Glomerular visceral epithelial cell (primary cell): ENCODE measurements around the gene ACVRL1.

ENCODE experiments used
- DNase-seq: peaks from one replicate; pipeline ENCODE4 v3.0.0-alpha.2; 2016; ENCODE audit errors: extremely low spot score

Gene ACVRL1

GRCh38 chr12:51907083-51907855, at the start of gene ACVRL1:
TSS of gene ACVRL1 (plus strand) at chr12:51907504. CDS start at chr12:51912475, 4,971 bp downstream.
- DNase-seq: no peak

- no peak for DNase-seq
Observed at GRCh38 chr12:51860986-51861385, 46.3 kb upstream of the ACVRL1 start.

GRCh38 chr12:51862947-51863346, 44.4 kb upstream of the ACVRL1 start:
- no peak for DNase-seq

GRCh38 chr12:51863363-51863932, 43.9 kb upstream of the ACVRL1 start:
- DNase-seq: peak; percentile 71

- no peak for DNase-seq
Observed at GRCh38 chr12:51863933-51864832, 43.1 kb upstream of the ACVRL1 start.

GRCh38 chr12:51864833-51865670, 42.3 kb upstream of the ACVRL1 start:
- no peak for DNase-seq

- DNase-seq: no peak
Observed at GRCh38 chr12:51865757-51866270, 41.5 kb upstream of the ACVRL1 start.

GRCh38 chr12:51866324-51866723, 41.0 kb upstream of the ACVRL1 start:
- DNase-seq: no peak

- no peak for DNase-seq
Observed at GRCh38 chr12:51866762-51867161, 40.5 kb upstream of the ACVRL1 start.

GRCh38 chr12:51867371-51867770, 39.9 kb upstream of the ACVRL1 start:
- no peak for DNase-seq

GRCh38 chr12:51867796-51868428, 39.4 kb upstream of the ACVRL1 start:
- no peak for DNase-seq

GRCh38 chr12:51868821-51869495, 38.3 kb upstream of the ACVRL1 start:
- DNase-seq: no peak

- DNase-seq: no peak
Observed at GRCh38 chr12:51869496-51869865, 37.8 kb upstream of the ACVRL1 start.

GRCh38 chr12:51869931-51870330, 37.4 kb upstream of the ACVRL1 start:
- DNase-seq: no peak

GRCh38 chr12:51870504-51870903, 36.8 kb upstream of the ACVRL1 start:
- DNase-seq: peak; percentile 37

- no peak for DNase-seq
Observed at GRCh38 chr12:51871126-51871525, 36.2 kb upstream of the ACVRL1 start.

GRCh38 chr12:51871918-51872688, 35.2 kb upstream of the ACVRL1 start:
- no peak for DNase-seq

GRCh38 chr12:51872689-51872981, 34.7 kb upstream of the ACVRL1 start:
- DNase-seq: no peak

- DNase-seq: no peak
Observed at GRCh38 chr12:51873251-51873994, 33.9 kb upstream of the ACVRL1 start.
